ENCODE results near the gene SLC25A18.

DNA sequence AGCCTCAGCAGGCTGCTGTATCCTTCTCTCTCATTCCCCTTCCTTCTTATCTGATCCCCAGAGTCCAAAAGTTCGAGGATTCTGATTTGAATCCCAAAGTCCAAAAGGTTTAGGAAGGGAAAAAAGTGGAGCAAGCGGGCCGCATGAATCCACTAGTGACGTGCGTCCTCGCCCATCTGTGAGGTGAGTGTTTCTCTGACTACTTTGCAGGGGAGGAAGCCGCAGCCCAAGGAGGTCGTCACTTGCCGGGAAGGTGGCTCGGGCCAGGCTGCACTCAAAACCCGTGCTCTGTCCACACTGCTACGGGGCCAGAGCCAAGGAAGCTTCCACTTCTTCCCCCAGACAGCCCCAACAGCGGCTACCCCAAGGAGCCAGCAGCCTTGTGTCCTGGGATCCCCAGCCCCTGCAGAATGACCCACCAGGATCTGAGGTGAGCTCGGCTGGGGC, 16.3 kb downstream of the SLC25A18 start:
- TF ChIP-seq, protein P1, sequence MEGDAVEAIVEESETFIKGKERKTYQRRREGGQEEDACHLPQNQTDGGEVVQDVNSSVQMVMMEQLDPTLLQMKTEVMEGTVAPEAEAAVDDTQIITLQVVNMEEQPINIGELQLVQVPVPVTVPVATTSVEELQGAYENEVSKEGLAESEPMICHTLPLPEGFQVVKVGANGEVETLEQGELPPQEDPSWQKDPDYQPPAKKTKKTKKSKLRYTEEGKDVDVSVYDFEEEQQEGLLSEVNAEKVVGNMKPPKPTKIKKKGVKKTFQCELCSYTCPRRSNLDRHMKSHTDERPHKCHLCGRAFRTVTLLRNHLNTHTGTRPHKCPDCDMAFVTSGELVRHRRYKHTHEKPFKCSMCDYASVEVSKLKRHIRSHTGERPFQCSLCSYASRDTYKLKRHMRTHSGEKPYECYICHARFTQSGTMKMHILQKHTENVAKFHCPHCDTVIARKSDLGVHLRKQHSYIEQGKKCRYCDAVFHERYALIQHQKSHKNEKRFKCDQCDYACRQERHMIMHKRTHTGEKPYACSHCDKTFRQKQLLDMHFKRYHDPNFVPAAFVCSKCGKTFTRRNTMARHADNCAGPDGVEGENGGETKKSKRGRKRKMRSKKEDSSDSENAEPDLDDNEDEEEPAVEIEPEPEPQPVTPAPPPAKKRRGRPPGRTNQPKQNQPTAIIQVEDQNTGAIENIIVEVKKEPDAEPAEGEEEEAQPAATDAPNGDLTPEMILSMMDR (IDR thresholded peaks at IDR 0.05) = no peak
- TF ChIP-seq POLR2A (IDR thresholded peaks at IDR 0.05) = no peak

All from Peyer's patch (tissue), 4 donors.